Lower leg skin (tissue), 4 donors: ENCODE measurements around the gene SH3RF3. TPM values are rescaled to one million over a fixed set of nuclear protein-coding genes. Genes with fewer than 3 reads are reported as not detected.

ENCODE experiments used
- DNase-seq, 2 donors: peaks; one replicate each; pipeline ENCODE4 v3.0.0-alpha.2; 2019; ENCODE audit warnings: low spot score in 2 of 2
- H3K4me3 ChIP-seq: fragments of 200-600 bp; sonication (generic); 2 replicates; pipeline ENCODE4 v1.5.1; 2017; ENCODE audit warnings: mild to moderate bottlenecking, low read depth; ENCODE audit not compliant: poor library complexity, severe bottlenecking
- POLR2A ChIP-seq, 2 donors: fragments of 450-650 bp; IDR thresholded peaks; one replicate each; pipeline ENCODE4 v1.6.1; 2016 to 2017; ENCODE audit warnings: antibody characterized with exemption in 2 of 2, mild to moderate bottlenecking in 1 of 2, moderate library complexity in 1 of 2
- WGBS, 2 donors: methylation state at CpG; one replicate each; pipeline ENCODE4 v1.1.5; 2018; 5-methylcytosine and 5-hydroxymethylcytosine counted together
- intact Hi-C: fragments of 100-400 bp; cut with DNase I; formaldehyde crosslinking; loops from one replicate; pipeline ENCODE4 v1.15.0; 2023; ENCODE audit warnings: low total_unique reads
- total RNA-seq, 4 donors: library from RNA; depleted of rRNA; stranded (reverse); fragments of >200 nt; gene quantifications; one replicate each; pipeline ENCODE4 v1.1.0, GENCODE V29; 2016
- TF ChIP-seq, protein P1 (sequence below), 3 donors: fragments of 450-650 bp; IDR thresholded peaks; one replicate each; pipeline ENCODE4 v1.5.1; 2016; ENCODE audit warnings: antibody characterized with exemption in 3 of 3, mild to moderate bottlenecking in 3 of 3, moderate library complexity in 2 of 3

SH3RF3 gene
- total RNA-seq, 4 donors from 2014 or later, result 1.9 to 7.4 (median 3.2) TPM

DNA sequence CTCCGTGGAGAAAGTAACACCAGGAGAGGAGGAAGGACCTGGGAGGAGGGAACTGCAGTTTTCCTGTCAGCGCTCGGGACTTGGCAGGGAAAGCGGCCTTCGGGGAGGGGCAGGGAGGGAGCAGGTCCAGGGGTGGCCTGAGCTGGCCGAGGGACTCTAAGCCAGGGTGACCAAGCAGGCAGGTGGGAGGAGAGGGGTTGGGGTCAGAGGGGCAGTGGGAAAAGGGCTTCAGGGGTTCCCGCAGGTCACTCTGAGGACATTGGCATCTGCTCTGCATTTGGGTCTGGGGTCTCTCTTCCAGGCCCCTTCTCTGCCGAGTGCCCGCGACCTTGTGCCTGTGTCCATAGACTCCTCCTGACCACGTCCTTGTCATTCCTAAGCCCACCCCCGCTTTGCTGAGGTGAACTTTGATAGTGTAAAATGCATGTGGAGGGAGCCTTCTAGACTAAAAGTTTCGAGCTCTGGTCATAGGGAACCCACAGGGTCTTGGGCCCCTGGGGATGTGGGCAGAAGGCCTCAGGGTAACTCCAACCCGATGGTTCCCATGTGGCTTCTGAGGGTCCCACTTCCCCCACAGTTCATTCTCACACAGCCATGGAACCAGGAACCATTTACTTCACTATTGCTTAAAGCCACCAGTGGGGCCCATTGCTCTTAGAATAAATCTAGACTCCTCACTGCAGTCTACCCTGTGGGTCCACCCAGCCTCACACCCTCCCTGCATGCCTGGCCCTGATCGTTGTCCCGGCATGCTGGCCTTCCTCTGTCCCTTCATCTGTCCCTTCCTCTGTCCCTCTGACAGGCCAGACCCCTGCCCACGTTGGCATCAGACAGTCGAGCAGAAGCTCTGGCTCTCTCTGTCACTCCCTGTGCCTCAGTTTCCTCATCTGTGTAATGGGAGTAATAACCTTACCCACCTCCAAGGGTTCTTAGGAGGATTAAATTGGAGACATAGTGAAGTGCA is 255.6 kb downstream of the SH3RF3 start:
- DNase-seq, result peak in 1 of 2 donors; percentile 78
- no peak overlapping the region for H3K4me3 ChIP-seq
- no peak for TF ChIP-seq POLR2A (IDR thresholded peaks at IDR 0.05)
- TF ChIP-seq, protein P1, sequence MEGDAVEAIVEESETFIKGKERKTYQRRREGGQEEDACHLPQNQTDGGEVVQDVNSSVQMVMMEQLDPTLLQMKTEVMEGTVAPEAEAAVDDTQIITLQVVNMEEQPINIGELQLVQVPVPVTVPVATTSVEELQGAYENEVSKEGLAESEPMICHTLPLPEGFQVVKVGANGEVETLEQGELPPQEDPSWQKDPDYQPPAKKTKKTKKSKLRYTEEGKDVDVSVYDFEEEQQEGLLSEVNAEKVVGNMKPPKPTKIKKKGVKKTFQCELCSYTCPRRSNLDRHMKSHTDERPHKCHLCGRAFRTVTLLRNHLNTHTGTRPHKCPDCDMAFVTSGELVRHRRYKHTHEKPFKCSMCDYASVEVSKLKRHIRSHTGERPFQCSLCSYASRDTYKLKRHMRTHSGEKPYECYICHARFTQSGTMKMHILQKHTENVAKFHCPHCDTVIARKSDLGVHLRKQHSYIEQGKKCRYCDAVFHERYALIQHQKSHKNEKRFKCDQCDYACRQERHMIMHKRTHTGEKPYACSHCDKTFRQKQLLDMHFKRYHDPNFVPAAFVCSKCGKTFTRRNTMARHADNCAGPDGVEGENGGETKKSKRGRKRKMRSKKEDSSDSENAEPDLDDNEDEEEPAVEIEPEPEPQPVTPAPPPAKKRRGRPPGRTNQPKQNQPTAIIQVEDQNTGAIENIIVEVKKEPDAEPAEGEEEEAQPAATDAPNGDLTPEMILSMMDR (IDR thresholded peaks at IDR 0.05), result no peak
- 92 to 96% methylated on average over 17 to 18 of the region's 18 CpGs for WGBS, 2 donors
- intact Hi-C loops, result no loop called here

DNA sequence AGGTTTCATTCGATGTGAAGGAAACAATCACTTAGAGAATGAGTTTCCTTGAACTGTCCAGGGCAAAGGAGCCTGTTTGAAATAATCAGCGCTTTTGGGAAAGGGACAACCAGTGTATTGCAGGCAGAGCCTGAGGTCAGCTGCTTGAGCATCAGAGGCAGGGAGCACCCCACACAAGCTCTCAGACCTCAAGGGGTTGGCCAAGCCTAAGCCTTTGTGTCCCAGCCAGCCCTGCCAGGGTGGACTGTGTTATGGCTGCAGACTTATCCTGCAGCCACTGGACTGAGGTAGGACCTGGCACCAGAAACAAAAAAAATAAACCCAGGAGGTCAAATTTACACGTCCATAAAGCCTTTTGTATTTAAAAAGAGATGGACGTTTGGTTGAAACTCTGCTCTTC is 256.5 kb downstream of the SH3RF3 start:
- no peak for TF ChIP-seq POLR2A (IDR thresholded peaks at IDR 0.05)
- TF ChIP-seq, protein P1 (IDR thresholded peaks at IDR 0.05), result no peak
- WGBS, 2 donors, result 75 to 77% methylated on average over 4 of the region's 4 CpGs
- peak in 1 of 2 donors; percentile 60 for DNase-seq
- intact Hi-C loops, result no loop called here
- H3K4me3 ChIP-seq, result no peak overlapping the region

DNA sequence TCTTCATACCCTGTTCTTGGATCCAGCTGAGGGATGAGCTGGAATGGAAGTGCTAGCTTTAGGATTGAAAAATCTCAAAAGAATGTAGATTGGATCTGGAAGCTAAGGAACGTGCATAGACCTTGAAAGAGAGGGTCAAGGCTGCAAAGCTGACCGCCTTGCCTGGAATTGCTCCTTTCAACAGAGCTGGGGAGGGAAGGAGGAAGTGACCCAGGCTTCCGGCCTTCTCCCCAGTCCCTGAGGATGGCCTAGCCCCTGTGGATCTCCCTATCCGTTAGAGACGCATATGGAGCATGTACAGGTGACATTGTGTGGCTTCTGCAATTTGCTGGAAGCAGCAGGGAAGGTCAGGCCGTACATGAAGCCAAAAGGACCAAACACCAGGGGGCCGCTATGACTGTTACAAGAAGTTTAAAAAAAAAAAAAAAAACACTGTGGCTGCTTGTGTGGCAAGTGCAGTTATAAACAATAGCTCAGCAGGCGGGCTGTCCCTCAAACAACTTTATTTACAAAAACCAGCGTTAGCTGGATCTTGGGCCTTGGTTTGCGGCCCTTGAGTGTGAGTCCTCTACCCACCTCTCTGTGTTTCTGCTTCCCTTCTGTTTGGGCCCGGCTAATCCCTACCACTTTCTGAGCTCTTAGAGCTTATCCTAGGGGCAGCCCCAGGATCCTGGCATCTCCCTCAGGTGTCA is 257.1 kb downstream of the SH3RF3 start:
- intact Hi-C loops, result no loop called here
- WGBS, 2 donors, result 92 to 96% methylated on average over 11 of the region's 11 CpGs
- no peak overlapping the region for H3K4me3 ChIP-seq
- DNase-seq, result peak in 1 of 2 donors; percentile 53
- TF ChIP-seq, protein P1 (IDR thresholded peaks at IDR 0.05), result no peak
- TF ChIP-seq POLR2A (IDR thresholded peaks at IDR 0.05), result no peak

DNA sequence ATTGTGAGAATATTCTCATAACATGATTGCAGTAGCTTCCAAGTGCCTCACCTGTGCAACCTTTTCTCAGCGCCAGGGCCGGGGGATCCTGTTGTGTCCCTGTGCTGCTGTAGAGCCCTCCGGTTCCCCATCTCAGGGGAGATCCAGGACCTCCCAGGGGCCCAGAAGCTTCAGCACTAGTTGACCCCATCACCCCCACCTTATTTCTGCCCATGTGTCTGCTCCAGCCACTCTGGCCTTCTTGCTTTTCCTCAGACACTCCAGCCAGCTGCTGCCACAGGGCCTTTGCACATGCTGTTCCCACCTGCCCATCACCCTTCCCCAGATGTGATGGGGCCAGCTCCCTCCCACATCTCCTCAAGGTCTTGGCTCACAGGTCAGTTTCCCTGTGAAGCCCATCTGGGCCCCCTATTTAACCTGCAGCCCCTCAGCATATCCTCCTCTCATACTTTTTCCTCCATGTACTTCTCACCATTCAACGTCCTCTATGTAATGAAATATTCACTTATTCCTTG is 258.3 kb downstream of the SH3RF3 start:
- H3K4me3 ChIP-seq, result no peak overlapping the region
- no peak for TF ChIP-seq POLR2A (IDR thresholded peaks at IDR 0.05)
- no peak for DNase-seq
- intact Hi-C loops, result no loop called here
- WGBS, 2 donors, result 96 to 98% methylated on average over 4 of the region's 4 CpGs

DNA sequence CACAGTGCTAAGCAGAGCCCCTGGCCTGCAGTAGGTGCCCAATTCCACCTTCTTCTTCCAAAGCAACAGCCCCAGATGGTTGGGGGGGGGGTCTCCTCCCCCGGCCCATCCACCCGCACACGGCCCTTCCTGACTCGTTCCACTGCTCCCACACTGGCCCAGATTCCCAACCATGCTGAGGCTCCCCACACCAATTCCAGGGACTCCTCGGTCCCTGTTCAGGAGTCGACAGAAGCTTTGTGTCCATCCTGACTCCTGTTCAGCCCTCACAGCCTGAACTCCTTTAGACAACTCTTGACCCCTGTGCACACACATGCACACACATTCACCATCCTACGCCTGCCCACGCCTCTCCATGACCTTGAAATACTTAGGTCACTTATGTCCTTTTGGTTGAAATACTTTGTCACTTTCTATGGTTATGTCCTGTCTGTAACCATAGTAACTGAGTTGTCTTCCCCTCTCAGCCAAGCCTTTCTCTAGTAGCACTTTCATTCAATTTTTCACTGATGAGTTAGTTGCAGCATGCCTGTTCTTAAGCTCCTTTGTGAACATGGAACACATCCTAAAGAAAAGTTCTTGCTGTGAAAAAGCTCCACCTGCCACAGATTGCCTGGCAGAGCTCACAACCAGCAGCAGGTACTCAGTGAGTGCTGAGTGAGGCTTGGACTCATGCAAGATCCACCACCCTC is 258.9 kb downstream of the SH3RF3 start:
- DNase-seq, result no peak
- intact Hi-C loops, result no loop called here
- no peak overlapping the region for H3K4me3 ChIP-seq
- no peak for TF ChIP-seq POLR2A (IDR thresholded peaks at IDR 0.05)
- TF ChIP-seq, protein P1 (IDR thresholded peaks at IDR 0.05), result no peak
- WGBS, 2 donors, result 84 to 85% methylated on average over 8 of the region's 8 CpGs
